IMR-90 (cell line): ENCODE measurements around the gene RELL1. TPM values are rescaled to one million over a fixed set of nuclear protein-coding genes. Genes with fewer than 3 reads are reported as not detected.

Experiments
- ATAC-seq: fragments of 200-7000 bp; cut with Tn5 transposase; 2 replicates; pipeline ENCODE4 v1.9.1; 2020; ENCODE audit warnings: low read depth, mild to moderate bottlenecking, moderate library complexity
- BruUV-seq: library from RNA; stranded (reverse); fragments of 400-500 nt; replicated peaks from 2 replicates; lab custom pipeline; 2021; lab: Mats Ljungman, UMichigan
- CTCF ChIA-PET: fragments of 300-600 bp; formaldehyde crosslinking; extraction: SDS; loops from one replicate; lab custom pipeline; 2021; ENCODE audit warnings: antibody characterized with exemption; lab: Yijun Ruan, JAX
- POLR2A ChIA-PET: fragments of 300-600 bp; sonication (Branson Sonifier 250); formaldehyde crosslinking; loops from one replicate; lab custom pipeline; 2022; ENCODE audit warnings: antibody characterized with exemption; ENCODE audit not compliant: unreplicated experiment; lab: Charles Lee
- DNase-seq: peaks from one replicate; pipeline ENCODE4 v3.0.0; 2013
- H2AFZ ChIP-seq: replicated peaks from 2 replicates; pipeline ENCODE3; 2013; ENCODE audit warnings: low read length, mild to moderate bottlenecking; ENCODE audit not compliant: poor library complexity
- H2AK5ac ChIP-seq: 2 replicates; pipeline ENCODE4 v1.6.1; 2013; ENCODE audit warnings: low read depth, low read length, inconsistent platforms
- H2AK9ac ChIP-seq: replicated peaks from 2 replicates; pipeline ENCODE3; 2013; ENCODE audit warnings: mild to moderate bottlenecking, low read depth, low read length, moderate library complexity; ENCODE audit not compliant: poor library complexity
- H2BK120ac ChIP-seq: 2 replicates; pipeline ENCODE4 v1.6.1; 2013; ENCODE audit warnings: low read depth, low read length, inconsistent platforms
- H2BK15ac ChIP-seq: 3 replicates; pipeline ENCODE4 v1.6.1; 2013; ENCODE audit warnings: low read depth, low read length, inconsistent platforms
- H2BK20ac ChIP-seq: 2 replicates; pipeline ENCODE4 v1.6.1; 2013; ENCODE audit warnings: low read depth, mild to moderate bottlenecking, inconsistent platforms, low read length, moderate library complexity
- H2BK5ac ChIP-seq: 2 replicates; pipeline ENCODE4 v1.6.1; 2013; ENCODE audit warnings: mild to moderate bottlenecking, low read depth, low read length, inconsistent platforms; ENCODE audit not compliant: poor library complexity, severe bottlenecking
- H3K14ac ChIP-seq: replicated peaks from 2 replicates; pipeline ENCODE4 v1.6.1; 2013; ENCODE audit warnings: low read depth, low read length, inconsistent platforms
- H3K18ac ChIP-seq: 2 replicates; pipeline ENCODE4 v1.6.1; 2013; ENCODE audit warnings: low read depth, low read length, control low read depth
- H3K23ac ChIP-seq: 2 replicates; pipeline ENCODE4 v1.6.1; 2013; ENCODE audit warnings: low read depth, low read length, inconsistent platforms
- H3K27ac ChIP-seq: 2 replicates; pipeline ENCODE4 v1.5.1; 2013; ENCODE audit warnings: mild to moderate bottlenecking, control low read depth, low read length; ENCODE audit not compliant: insufficient read depth
- H3K27me3 ChIP-seq: 2 replicates; pipeline ENCODE4 v1.6.1; 2013; ENCODE audit warnings: low read length; ENCODE audit not compliant: control insufficient read depth, insufficient read depth
- H3K36me3 ChIP-seq: 2 replicates; pipeline ENCODE4 v1.6.1; 2013; ENCODE audit warnings: low read length, mixed read lengths; ENCODE audit not compliant: control insufficient read depth, insufficient read depth
- H3K4ac ChIP-seq: 2 replicates; pipeline ENCODE4 v1.6.1; 2013; ENCODE audit warnings: low read depth, low read length, inconsistent platforms
- H3K4me1 ChIP-seq: 2 replicates; pipeline ENCODE4 v1.6.1; 2013; ENCODE audit warnings: low read length, mixed read lengths; ENCODE audit not compliant: control insufficient read depth, insufficient read depth
- H3K4me2 ChIP-seq: 2 replicates; pipeline ENCODE4 v1.6.1; 2013; ENCODE audit warnings: low read depth, mild to moderate bottlenecking, control low read depth, low read length, moderate library complexity
- H3K4me3 ChIP-seq: 2 replicates; pipeline ENCODE4 v1.5.1; 2013; ENCODE audit warnings: low read depth, mild to moderate bottlenecking, control low read depth, low read length, moderate library complexity; ENCODE audit not compliant: insufficient read depth
- H3K56ac ChIP-seq: 2 replicates; pipeline ENCODE4 v1.6.1; 2013; ENCODE audit warnings: low read length, inconsistent platforms; ENCODE audit not compliant: insufficient read depth; ENCODE audit errors: extremely low read depth
- H3K79me1 ChIP-seq, 2 experiments: 2 replicates each; pipeline ENCODE4 v1.6.1; 2013; ENCODE audit warnings: low read length in 2 of 2, inconsistent platforms in 1 of 2, low read depth in 1 of 2
- H3K9ac ChIP-seq: 2 replicates; pipeline ENCODE4 v1.6.1; 2013; ENCODE audit warnings: low read depth, low read length, control low read depth
- H3K9me1 ChIP-seq: 2 replicates; pipeline ENCODE4 v1.6.1; 2013; ENCODE audit warnings: low read length, inconsistent platforms; ENCODE audit not compliant: insufficient read depth
- H3K9me3 ChIP-seq: 2 replicates; pipeline ENCODE4 v1.6.1; 2013; ENCODE audit warnings: low read length; ENCODE audit not compliant: control insufficient read depth, insufficient read depth
- H4K20me1 ChIP-seq: 2 replicates; pipeline ENCODE4 v1.6.1; 2013; ENCODE audit warnings: low read length, inconsistent platforms; ENCODE audit not compliant: insufficient read depth
- H4K5ac ChIP-seq: 2 replicates; pipeline ENCODE4 v1.6.1; 2013; ENCODE audit warnings: mild to moderate bottlenecking, low read depth, low read length, control low read depth
- H4K8ac ChIP-seq, 2 experiments: 2 replicates each; pipeline ENCODE4 v1.6.1; 2013; ENCODE audit warnings: low read depth in 2 of 2, low read length in 2 of 2, control low read depth in 1 of 2, inconsistent platforms in 1 of 2
- H4K91ac ChIP-seq: 2 replicates; pipeline ENCODE4 v1.6.1; 2013; ENCODE audit warnings: low read depth, low read length, inconsistent platforms; ENCODE audit not compliant: insufficient read depth
- BHLHE40 ChIP-seq: fragments of 150-350 bp; IDR thresholded peaks from 2 replicates; pipeline ENCODE4 v1.6.1; 2016; ENCODE audit warnings: mild to moderate bottlenecking, low read depth, low read length
- CEBPB ChIP-seq: IDR thresholded peaks from 2 replicates; pipeline ENCODE4 v1.6.1; 2012; ENCODE audit warnings: low read depth, low read length, improper control_type of control experiment
- CHD1 ChIP-seq: IDR thresholded peaks from 2 replicates; pipeline ENCODE4 v1.6.1; 2012; ENCODE audit warnings: low read depth, low read length, improper control_type of control experiment
- CTCF ChIP-seq: conservative IDR thresholded peaks from 2 replicates; pipeline ENCODE4 v1.5.1; 2012; ENCODE audit warnings: mild to moderate bottlenecking, low read depth, low read length, improper control_type of control experiment
- FOS ChIP-seq: fragments of 150-350 bp; IDR thresholded peaks from 2 replicates; pipeline ENCODE4 v1.6.1; 2016; ENCODE audit warnings: low read depth, low read length
- MAFK ChIP-seq: IDR thresholded peaks from 2 replicates; pipeline ENCODE4 v1.6.1; 2012; ENCODE audit warnings: low read depth, low read length, improper control_type of control experiment
- MAZ ChIP-seq: IDR thresholded peaks from 2 replicates; pipeline ENCODE4 v1.6.1; 2012; ENCODE audit warnings: low read depth, mild to moderate bottlenecking, low read length, improper control_type of control experiment, moderate library complexity, borderline replicate concordance
- MXI1 ChIP-seq: IDR thresholded peaks from 2 replicates; pipeline ENCODE4 v1.6.1; 2012; ENCODE audit warnings: low read depth, mild to moderate bottlenecking, low read length, moderate library complexity, borderline replicate concordance
- NFE2L2 ChIP-seq: fragments of 150-350 bp; IDR thresholded peaks from 2 replicates; pipeline ENCODE4 v1.6.1; 2016; ENCODE audit warnings: low read depth, mild to moderate bottlenecking, low read length
- POLR2A ChIP-seq: IDR thresholded peaks from 2 replicates; pipeline ENCODE4 v1.6.1; 2012; ENCODE audit warnings: mild to moderate bottlenecking, low read depth, low read length
- RCOR1 ChIP-seq: IDR thresholded peaks from 2 replicates; pipeline ENCODE4 v1.6.1; 2012; ENCODE audit warnings: mild to moderate bottlenecking, low read length, improper control_type of control experiment; ENCODE audit not compliant: insufficient replicate concordance
- SMC3 ChIP-seq: fragments of 150-350 bp; IDR thresholded peaks from 2 replicates; pipeline ENCODE4 v1.6.1; 2016; ENCODE audit warnings: low read depth, mild to moderate bottlenecking, antibody characterized with exemption, low read length, moderate library complexity
- USF2 ChIP-seq: fragments of 150-350 bp; IDR thresholded peaks from 2 replicates; pipeline ENCODE4 v1.6.1; 2017; ENCODE audit warnings: mild to moderate bottlenecking, antibody characterized with exemption, low read length, low read depth
- WGBS, 2 experiments: methylation state at CpG; one replicate each; pipeline versions ENCODE4 v1.1.5 to v1.1.7; 2013; ENCODE audit warnings: missing lambda C conversion rate in 2 of 2; ENCODE audit not compliant: insufficient read length in 1 of 2; ENCODE audit errors: extremely low coverage in 2 of 2; 5-methylcytosine and 5-hydroxymethylcytosine counted together
- dilution Hi-C: fragments of 300-500 bp; cut with HindIII; formaldehyde crosslinking; loops from one replicate; pipeline ENCODE4 v1.14.3; 2018; ENCODE audit warnings: low sequenced_read_pairs; ENCODE audit not compliant: unreplicated experiment
- in situ Hi-C: fragments of 300-500 bp; cut with MboI; formaldehyde crosslinking; loops from 3 replicates; pipeline ENCODE4 v1.14.3; 2019; ENCODE audit warnings: low sequenced_read_pairs, inconsistent platforms, mixed read lengths
- intact Hi-C: fragments of 100-400 bp; cut with micrococcal nuclease; formaldehyde crosslinking; loops from 2 replicates; pipeline ENCODE4 v1.10.0; 2022
- polyA plus RNA-seq, 3 experiments: library from polyadenylated mRNA; depleted of rRNA; stranded (reverse); fragments of >200 nt; gene quantifications; 2 replicates each; pipeline ENCODE4 v1.2.3, GENCODE V29; 2012; ENCODE audit warnings: low replicate concordance in 1 of 3
- total RNA-seq: library from RNA; depleted of rRNA; stranded (reverse); fragments of >200 nt; gene quantifications from 2 replicates; pipeline ENCODE4 v1.2.3, GENCODE V29; 2012

Gene RELL1
- total and polyA plus RNA-seq, 2 of the 4 experiments (the other 2 are of a cell fraction): 6.8 to 39.6 TPM

- Histone ChIP-seq H3K27me3 (peaks cover 2% of the 10 kb centered on the region; the same call in 1 of the 2 replicates), H2AFZ (peak overlapping the region; percentile 0), H2BK120ac (no peak overlapping the region), H2BK15ac (no peak overlapping the region), H3K14ac (no peak overlapping the region), H3K4me3 (no peak overlapping the region), H3K36me3 (no peaks in the 10 kb centered on the region), H2AK5ac (no peak overlapping the region), H4K5ac (no peak overlapping the region), H4K91ac (no peak overlapping the region), H3K79me1 (no peaks in the 10 kb centered on the region), H4K20me1 (no peaks in the 10 kb centered on the region), H3K56ac (no peak overlapping the region), H3K27ac (no peak overlapping the region), H4K8ac (no peak overlapping the region), H3K18ac (no peak overlapping the region), H2BK5ac (no peak overlapping the region), H3K9me1 (no peaks in the 10 kb centered on the region), H2AK9ac (no peak overlapping the region), H3K4me1 (0 out of 2 replicates have a peak, but pooled peaks cover 2% of the 10 kb centered on the region), H3K9me3 (no peaks in the 10 kb centered on the region), H3K4me2 (no peak overlapping the region), H3K23ac (no peak overlapping the region), H3K9ac (no peak overlapping the region), H2BK20ac (no peak overlapping the region), H3K4ac (no peak overlapping the region)
- ATAC-seq: no peak
- intact Hi-C loops: no loop called here
- no TSS peak for BruUV-seq
- no peak for TF ChIP-seq CEBPB
- TF ChIP-seq NFE2L2: no peak
- no peak for TF ChIP-seq MAFK
- TF ChIP-seq POLR2A: no peak
- TF ChIP-seq BHLHE40: no peak
- no peak for TF ChIP-seq CHD1
- TF ChIP-seq FOS: no peak
- no peak for TF ChIP-seq MAZ
- no peak for TF ChIP-seq RCOR1
- TF ChIP-seq CTCF: no peak
- no peak for TF ChIP-seq USF2
- TF ChIP-seq MXI1: no peak
- TF ChIP-seq SMC3: no peak
- dilution Hi-C loops: no loop called here
- CTCF ChIA-PET: no interaction called here
- POLR2A ChIA-PET: no interaction called here
- in situ Hi-C loops: no loop called here
- DNase-seq: no peak
- WGBS, 2 experiments: 43% methylated on average over 1 of the region's 2 CpGs; no CpG with 5 or more reads in 1 of the 2 experiments
These were observed 43.5 kb upstream of the RELL1 start for GRCh38 chr4:37729649-37730004.
